SK-N-SH (cell line): ENCODE results near the gene ZNF516.

Experiments used
- EP300 ChIP-seq, 2 experiments: IDR thresholded peaks; 2 replicates each; pipeline versions ENCODE4 v1.4.0 to v1.6.1; 2012; ENCODE audit warnings: borderline replicate concordance in 1 of 2, low read depth in 1 of 2, low read length in 1 of 2
- EZH2phosphoT487 ChIP-seq: fragments of 200-600 bp; sonication (generic); IDR thresholded peaks from 2 replicates; pipeline ENCODE4 v1.6.1; 2017; ENCODE audit warnings: low read depth, mixed run types, mild to moderate bottlenecking, antibody characterized with exemption, moderate library complexity, borderline replicate concordance
- GATA2 ChIP-seq: sonication (generic); formaldehyde crosslinking; IDR thresholded peaks from 2 replicates; pipeline ENCODE4 v1.5.0; 2020; ENCODE audit warnings: mild to moderate bottlenecking, missing genetic modification reagents
- JUND ChIP-seq: IDR thresholded peaks from 2 replicates; pipeline ENCODE4 v1.4.0; 2012
- POLR2AphosphoS5 ChIP-seq: IDR thresholded peaks from 2 replicates; pipeline ENCODE4 v1.6.1; 2012; ENCODE audit warnings: low read depth, low read length
- RAD21 ChIP-seq: IDR thresholded peaks from 2 replicates; pipeline ENCODE4 v1.6.1; 2012; ENCODE audit warnings: mild to moderate bottlenecking, low read length
- YY1 ChIP-seq: IDR thresholded peaks from 2 replicates; pipeline ENCODE4 v1.4.0; 2012; ENCODE audit warnings: low read depth, mild to moderate bottlenecking
- TF ChIP-seq, protein P1 (sequence below): IDR thresholded peaks from 2 replicates; pipeline ENCODE4; 2012
- TF ChIP-seq, protein P2 (sequence below): fragments of 200-600 bp; sonication (generic); IDR thresholded peaks from 2 replicates; pipeline ENCODE4 v1.6.1; 2017; ENCODE audit warnings: antibody characterized with exemption, mild to moderate bottlenecking, moderate library complexity

DNA sequence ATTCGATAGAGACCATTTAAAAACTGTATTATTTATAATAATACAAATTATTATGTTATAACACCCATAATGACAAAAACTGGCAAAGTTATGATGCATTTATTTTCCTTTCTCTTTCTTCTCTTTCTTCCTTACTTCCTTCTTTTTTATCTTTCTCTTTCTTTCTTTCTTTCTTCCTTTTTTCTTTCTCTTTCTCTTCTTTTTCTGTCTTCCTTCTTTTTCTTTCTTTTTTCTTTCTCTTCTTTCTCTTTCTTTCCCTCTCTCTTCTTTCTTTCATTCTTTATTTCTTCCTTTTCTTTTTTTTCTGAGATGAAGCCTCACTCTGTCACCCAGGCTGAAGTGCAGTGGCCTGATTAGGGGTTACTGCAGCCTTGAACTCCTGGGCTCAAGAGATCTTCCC, 27.5 kb upstream of the ZNF516 start:
- no peak for TF ChIP-seq YY1
- TF ChIP-seq RAD21: no peak
- TF ChIP-seq, protein P1, sequence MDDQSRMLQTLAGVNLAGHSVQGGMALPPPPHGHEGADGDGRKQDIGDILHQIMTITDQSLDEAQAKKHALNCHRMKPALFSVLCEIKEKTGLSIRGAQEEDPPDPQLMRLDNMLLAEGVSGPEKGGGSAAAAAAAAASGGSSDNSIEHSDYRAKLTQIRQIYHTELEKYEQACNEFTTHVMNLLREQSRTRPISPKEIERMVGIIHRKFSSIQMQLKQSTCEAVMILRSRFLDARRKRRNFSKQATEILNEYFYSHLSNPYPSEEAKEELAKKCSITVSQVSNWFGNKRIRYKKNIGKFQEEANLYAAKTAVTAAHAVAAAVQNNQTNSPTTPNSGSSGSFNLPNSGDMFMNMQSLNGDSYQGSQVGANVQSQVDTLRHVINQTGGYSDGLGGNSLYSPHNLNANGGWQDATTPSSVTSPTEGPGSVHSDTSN: no peak
- TF ChIP-seq, protein P2, sequence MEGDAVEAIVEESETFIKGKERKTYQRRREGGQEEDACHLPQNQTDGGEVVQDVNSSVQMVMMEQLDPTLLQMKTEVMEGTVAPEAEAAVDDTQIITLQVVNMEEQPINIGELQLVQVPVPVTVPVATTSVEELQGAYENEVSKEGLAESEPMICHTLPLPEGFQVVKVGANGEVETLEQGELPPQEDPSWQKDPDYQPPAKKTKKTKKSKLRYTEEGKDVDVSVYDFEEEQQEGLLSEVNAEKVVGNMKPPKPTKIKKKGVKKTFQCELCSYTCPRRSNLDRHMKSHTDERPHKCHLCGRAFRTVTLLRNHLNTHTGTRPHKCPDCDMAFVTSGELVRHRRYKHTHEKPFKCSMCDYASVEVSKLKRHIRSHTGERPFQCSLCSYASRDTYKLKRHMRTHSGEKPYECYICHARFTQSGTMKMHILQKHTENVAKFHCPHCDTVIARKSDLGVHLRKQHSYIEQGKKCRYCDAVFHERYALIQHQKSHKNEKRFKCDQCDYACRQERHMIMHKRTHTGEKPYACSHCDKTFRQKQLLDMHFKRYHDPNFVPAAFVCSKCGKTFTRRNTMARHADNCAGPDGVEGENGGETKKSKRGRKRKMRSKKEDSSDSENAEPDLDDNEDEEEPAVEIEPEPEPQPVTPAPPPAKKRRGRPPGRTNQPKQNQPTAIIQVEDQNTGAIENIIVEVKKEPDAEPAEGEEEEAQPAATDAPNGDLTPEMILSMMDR: no peak
- TF ChIP-seq GATA2: no peak
- TF ChIP-seq POLR2AphosphoS5: no peak
- TF ChIP-seq EP300 (IDR thresholded peaks at IDR 0.05; ENCODE audit: borderline replicate concordance in 1 of 2, low read depth in 1 of 2, low read length in 1 of 2): no peak
- no peak for TF ChIP-seq JUND
- no peak for TF ChIP-seq EZH2phosphoT487
